ENCODE measurements around the gene CCL7. TPM values are rescaled to one million over a fixed set of nuclear protein-coding genes. Genes with fewer than 3 reads are reported as not detected.

CCL7 gene
- total and polyA plus RNA-seq, 4 donors: not detected

- no peaks in the 10 kb centered on the region for H3K36me3 ChIP-seq (ENCODE audit: control insufficient read depth in 4 of 4, insufficient read depth in 3 of 4, low read depth in 1 of 4, low read length in 3 of 4)
- TF ChIP-seq JUND (IDR thresholded peaks at IDR 0.05): no peak
- no peak for TF ChIP-seq TAF1 (conservative IDR thresholded peaks at IDR 0.05)
- no peak for TF ChIP-seq MAX (IDR thresholded peaks at IDR 0.05)
- no peak for TF ChIP-seq ZBTB33 (IDR thresholded peaks at IDR 0.05)
- TF ChIP-seq REST (IDR thresholded peaks at IDR 0.05): no peak
- TF ChIP-seq RXRA (IDR thresholded peaks at IDR 0.05): no peak
- H3K9me3 ChIP-seq (ENCODE audit: control insufficient read depth in 4 of 4, low read length in 3 of 4): no peaks in the 10 kb centered on the region
- H3K27ac ChIP-seq (ENCODE audit: low read depth in 1 of 2, low read length in 2 of 2): no peak overlapping the region
- no peak overlapping the region for H3K9ac ChIP-seq (ENCODE audit: low read depth in 1 of 2, low read length in 2 of 2)
- H3K4me3 ChIP-seq (ENCODE audit: low read depth in 1 of 3, low read length in 3 of 3): no peak overlapping the region
- WGBS: 71% methylated on average over 1 of the region's 1 CpG
- no peak for DNase-seq (ENCODE audit: low spot score)
- H3K4me1 ChIP-seq (ENCODE audit: control insufficient read depth in 4 of 4, insufficient read depth in 4 of 4, low read length in 3 of 4): peaks cover 0 to 4% (median 0%) of the 10 kb centered on the region in 4 donors
- H3K27me3 ChIP-seq (ENCODE audit: control insufficient read depth in 4 of 4, insufficient read depth in 4 of 4, low read length in 3 of 4): no peaks in the 10 kb centered on the region
These were observed 12.1 kb upstream of the CCL7 start for GRCh38 chr17:34257986-34258326.

- Histone ChIP-seq H3K9ac (ENCODE audit: low read depth in 1 of 2, low read length in 2 of 2) (no peak overlapping the region), H3K27ac (ENCODE audit: low read depth in 1 of 2, low read length in 2 of 2) (no peak overlapping the region)
- TF ChIP-seq REST (IDR thresholded peaks at IDR 0.05) (no peak), GABPA (IDR thresholded peaks at IDR 0.05 in 1 of 2, conservative IDR thresholded peaks at IDR 0.05 in 1 of 2) (no peak), RXRA (IDR thresholded peaks at IDR 0.05) (no peak), MAX (IDR thresholded peaks at IDR 0.05) (no peak), ATF3 (IDR thresholded peaks at IDR 0.05) (no peak), HNF4G (IDR thresholded peaks at IDR 0.05) (no peak), HNF4A (conservative IDR thresholded peaks at IDR 0.05) (no peak), ZBTB33 (IDR thresholded peaks at IDR 0.05) (no peak), CTCF (IDR thresholded peaks at IDR 0.05; ENCODE audit: low read depth, low read length, missing input control) (no peak), SP1 (IDR thresholded peaks at IDR 0.05) (no peak), RAD21 (IDR thresholded peaks at IDR 0.05) (no peak), YY1 (IDR thresholded peaks at IDR 0.05) (no peak), NR2F2 (IDR thresholded peaks at IDR 0.05) (no peak), EGR1 (IDR thresholded peaks at IDR 0.05; ENCODE audit: low read depth in 2 of 2) (no peak), FOXA1 (IDR thresholded peaks at IDR 0.05) (no peak)
These were observed 10.9 kb upstream of the CCL7 start for GRCh38 chr17:34259146-34259545.

More at GRCh38 chr17:34259146-34259545, 10.9 kb upstream of the CCL7 start:
- Histone ChIP-seq H3K4me1 (ENCODE audit: control insufficient read depth in 4 of 4, insufficient read depth in 4 of 4, low read length in 3 of 4) (no peaks in the 10 kb centered on the region), H3K36me3 (ENCODE audit: control insufficient read depth in 4 of 4, insufficient read depth in 3 of 4, low read depth in 1 of 4, low read length in 3 of 4) (no peaks in the 10 kb centered on the region), H3K4me3 (ENCODE audit: low read depth in 1 of 3, low read length in 3 of 3) (no peak overlapping the region), H3K9me3 (ENCODE audit: control insufficient read depth in 4 of 4, low read length in 3 of 4) (no peaks in the 10 kb centered on the region), H3K27me3 (ENCODE audit: control insufficient read depth in 4 of 4, insufficient read depth in 4 of 4, low read length in 3 of 4) (no peaks in the 10 kb centered on the region)
- no peak for DNase-seq (ENCODE audit: low spot score)

Measured in liver (tissue), 9 donors.